ENCODE data around the gene SUGCT.

- no peak for TF ChIP-seq ZNF878 (CRISPR knock-in tag; IDR thresholded peaks at IDR 0.05)
- no peak for TF ChIP-seq NR3C1 (CRISPR knock-in tag; IDR thresholded peaks at IDR 0.05)
- no peak for TF ChIP-seq ETV6 (CRISPR knock-in tag; conservative IDR thresholded peaks at IDR 0.05)
- TF ChIP-seq RFX5 (IDR thresholded peaks at IDR 0.05; ENCODE audit: low read depth, low read length), result no peak
- no peak for TF ChIP-seq ZBTB33 (CRISPR knock-in tag; IDR thresholded peaks at IDR 0.05)
- no peak for TF ChIP-seq ZNF3 (CRISPR knock-in tag; IDR thresholded peaks at IDR 0.05)
- no peak for TF ChIP-seq RFX1 (IDR thresholded peaks at IDR 0.05)
- TF ChIP-seq CTCF (CRISPR knock-in tag; IDR thresholded peaks at IDR 0.05), result no peak
- TF ChIP-seq HNF4G (IDR thresholded peaks at IDR 0.05; ENCODE audit: borderline replicate concordance, low read depth, low read length), result no peak
- TF ChIP-seq HNF4G (CRISPR knock-in tag; IDR thresholded peaks at IDR 0.05; ENCODE audit: borderline replicate concordance, low read depth), result no peak
- no peak for TF ChIP-seq JUND (CRISPR knock-in tag; IDR thresholded peaks at IDR 0.05)
- TF ChIP-seq ZFX (CRISPR knock-in tag; IDR thresholded peaks at IDR 0.05; ENCODE audit: low read depth), result no peak
- no peak for TF ChIP-seq IRF1 (CRISPR knock-in tag; IDR thresholded peaks at IDR 0.05; ENCODE audit: low read depth)
- TF ChIP-seq HDAC1 (CRISPR knock-in tag; IDR thresholded peaks at IDR 0.05), result no peak
- no peak for TF ChIP-seq SMC3 (IDR thresholded peaks at IDR 0.05; ENCODE audit: low read length)
These were observed 285.0 kb downstream of the SUGCT start for GRCh38 chr7:40419806-40420205.
